Eye (tissue), 1 donor: ENCODE data around the gene CDK9.
A peak's percentile ranks its signal among the peaks of the same experiment; 100 is the strongest.

Experiments
- DNase-seq: peaks from one replicate; pipeline ENCODE4 v3.0.0-alpha.2; 2015

CDK9 gene

DNA sequence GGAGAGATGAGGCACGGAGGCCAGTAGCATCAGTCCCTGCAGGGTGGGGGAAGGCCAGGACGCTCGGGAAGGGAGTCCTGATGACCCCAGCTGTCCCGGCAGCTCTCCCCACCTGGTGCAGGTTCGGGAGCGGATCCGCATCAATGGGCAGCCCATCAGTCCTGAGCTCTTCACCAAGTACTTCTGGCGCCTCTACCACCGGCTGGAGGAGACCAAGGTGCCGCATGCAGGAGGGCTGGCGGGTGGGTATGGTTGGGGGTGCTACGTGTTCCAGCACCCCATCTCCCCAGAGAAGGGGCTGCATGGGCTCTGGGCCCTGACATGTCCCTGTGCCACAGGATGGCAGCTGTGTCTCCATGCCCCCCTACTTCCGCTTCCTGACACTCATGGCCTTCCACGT is 21.0 kb downstream of the CDK9 start:
- DNase-seq = no peak

DNA sequence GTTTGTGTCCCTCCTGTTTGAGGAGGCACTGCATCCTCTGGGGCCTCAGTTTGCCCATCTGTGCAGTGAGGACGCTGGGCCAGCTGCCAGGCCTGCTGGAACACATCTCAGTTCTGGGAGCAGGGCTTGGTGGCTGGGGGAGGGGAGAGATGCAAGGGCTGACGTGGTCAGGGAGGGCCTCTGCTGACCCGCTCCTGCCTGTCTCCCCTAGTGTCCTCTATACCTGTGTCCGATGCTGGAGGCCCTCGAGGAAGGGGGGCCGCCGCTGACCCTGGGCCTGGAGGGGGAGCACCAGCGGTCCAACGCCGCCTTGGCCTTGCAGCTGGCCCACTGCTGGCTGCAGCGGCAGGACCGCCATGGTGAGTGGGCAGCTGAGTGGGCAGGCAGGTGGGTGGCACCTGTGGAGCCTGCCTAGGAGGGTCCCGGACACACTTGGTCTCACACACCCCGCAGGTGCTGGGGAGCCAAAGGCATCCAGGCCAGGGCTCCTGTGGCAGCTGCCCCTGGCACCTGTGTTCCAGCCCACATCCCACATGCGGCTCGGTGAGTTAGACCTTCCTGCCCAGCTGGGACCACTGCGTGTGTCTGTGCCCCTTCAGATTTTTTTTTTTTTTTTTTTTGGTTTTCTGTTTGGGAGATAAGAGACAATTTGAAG is 22.6 kb downstream of the CDK9 start:
- DNase-seq = no peak

DNA sequence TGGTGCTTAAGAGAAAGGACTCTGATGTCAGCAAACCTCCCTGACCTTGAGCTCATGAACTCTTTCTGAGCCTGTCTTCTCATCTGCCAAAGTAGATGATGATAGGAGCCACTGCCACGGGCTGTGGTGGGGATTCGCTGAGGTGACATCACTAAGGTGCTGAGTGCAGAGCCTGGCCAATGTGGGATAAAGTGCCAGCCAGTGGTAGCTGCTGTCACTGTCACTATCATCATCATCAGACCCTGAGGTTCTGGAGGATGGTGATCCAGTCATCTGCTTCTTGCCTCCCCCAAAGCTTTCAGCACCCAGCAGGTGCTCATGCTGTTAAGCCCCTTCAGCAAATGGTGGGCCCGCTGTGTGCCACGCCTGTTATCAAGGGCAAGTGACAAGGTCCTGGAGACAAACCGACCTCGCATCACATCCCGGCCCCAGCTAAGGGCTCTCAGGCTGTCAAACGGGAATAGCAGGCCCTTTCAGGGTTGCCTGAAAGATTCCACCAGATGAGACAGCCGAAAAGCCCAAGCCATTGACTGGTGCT is 23.2 kb downstream of the CDK9 start:
- DNase-seq = no peak

DNA sequence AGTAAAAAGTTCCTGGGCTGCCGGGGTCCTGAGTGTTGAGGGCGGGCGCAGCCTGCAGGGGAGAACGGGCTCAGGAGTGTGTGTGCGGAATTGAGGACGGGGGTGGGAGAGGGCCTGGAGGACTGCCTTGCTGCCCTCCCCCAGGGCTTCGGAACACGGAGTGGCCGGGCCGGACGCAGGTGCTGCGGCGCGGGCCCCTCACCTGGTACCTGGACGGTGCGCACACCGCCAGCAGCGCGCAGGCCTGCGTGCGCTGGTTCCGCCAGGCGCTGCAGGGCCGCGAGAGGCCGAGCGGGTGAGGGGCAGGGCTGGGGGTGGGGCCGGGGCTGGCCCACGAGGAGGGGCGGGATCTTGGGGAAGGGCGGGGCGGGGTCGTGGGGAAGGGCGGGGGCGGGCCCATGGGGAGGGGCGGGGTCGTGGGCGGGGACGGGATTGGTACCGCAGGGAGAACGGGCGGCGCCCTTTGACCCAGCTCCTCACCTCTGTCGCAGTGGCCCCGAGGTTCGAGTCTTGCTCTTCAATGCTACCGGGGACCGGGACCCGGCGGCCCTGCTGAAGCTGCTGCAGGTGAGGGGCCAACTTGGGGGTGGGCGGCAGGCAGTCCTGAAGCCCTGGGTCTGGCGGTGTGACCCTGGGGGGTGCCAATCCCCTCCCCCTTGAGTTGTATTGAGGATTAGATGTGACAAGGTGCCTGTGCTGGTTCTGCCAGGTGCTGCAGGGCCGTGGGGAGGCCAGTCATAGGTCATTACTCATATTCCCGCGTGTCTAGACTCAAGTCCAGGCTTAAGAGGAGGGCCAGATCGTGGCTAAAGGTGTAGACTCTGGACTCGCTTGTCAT is 23.9 kb downstream of the CDK9 start:
- peak; percentile 61 for DNase-seq

DNA sequence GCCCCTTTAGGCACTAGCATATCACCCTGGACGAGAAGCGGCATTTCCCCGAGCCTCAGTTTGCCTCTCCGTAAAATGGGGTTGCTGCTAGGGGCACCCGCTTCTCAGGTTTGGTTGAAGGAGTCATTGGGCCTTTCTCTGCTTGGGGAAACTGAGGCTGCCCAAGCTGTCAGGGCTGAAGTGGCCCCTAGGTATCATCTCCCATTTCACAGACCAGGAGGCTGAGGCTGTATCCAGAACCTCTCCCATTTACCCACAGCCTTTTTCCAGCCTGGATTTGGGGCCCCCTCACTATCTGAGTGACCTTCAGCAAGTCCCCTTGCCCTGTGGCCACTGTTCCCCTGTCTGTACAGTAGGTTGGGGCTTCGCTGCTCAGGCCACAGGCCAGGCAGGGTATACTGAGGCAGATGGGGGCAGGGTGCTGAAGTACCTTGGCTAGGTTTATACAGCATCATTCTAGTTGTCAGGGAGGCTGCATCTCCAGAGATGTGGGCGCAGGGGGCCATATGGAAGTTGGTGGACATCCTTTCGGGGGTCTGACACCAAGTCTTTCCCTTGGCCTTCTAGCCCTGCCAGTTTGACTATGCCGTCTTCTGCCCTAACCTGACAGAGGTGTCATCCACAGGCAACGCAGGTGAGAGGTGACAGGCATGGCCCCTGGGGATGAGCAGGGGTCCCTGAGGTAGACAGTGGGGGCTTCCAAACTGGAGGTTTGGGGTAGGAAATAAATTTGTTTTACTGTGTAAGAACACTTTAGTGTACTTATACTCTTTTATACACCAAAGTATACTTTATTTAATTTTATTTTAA is 24.7 kb downstream of the CDK9 start:
- DNase-seq = no peak

DNA sequence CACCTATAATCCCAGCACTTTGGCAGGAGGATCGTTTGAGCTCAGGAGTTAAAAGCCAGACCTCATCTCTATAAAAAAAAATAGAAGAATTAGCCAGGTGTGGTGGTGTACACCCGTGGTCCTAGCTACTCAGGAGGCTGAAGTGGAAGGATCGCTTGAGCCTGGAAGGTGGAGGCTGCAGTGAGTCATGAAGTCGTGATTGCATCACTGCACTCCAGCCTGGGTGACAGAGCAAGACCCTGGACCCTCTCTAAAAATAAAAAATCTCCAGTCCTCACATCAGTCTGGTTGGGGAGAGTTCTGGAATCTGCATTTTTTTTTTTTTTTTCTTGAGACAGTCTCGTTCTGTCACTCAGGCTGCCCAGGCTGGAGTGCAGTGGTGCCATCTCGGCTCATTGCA is 26.2 kb downstream of the CDK9 start:
- DNase-seq = no peak

DNA sequence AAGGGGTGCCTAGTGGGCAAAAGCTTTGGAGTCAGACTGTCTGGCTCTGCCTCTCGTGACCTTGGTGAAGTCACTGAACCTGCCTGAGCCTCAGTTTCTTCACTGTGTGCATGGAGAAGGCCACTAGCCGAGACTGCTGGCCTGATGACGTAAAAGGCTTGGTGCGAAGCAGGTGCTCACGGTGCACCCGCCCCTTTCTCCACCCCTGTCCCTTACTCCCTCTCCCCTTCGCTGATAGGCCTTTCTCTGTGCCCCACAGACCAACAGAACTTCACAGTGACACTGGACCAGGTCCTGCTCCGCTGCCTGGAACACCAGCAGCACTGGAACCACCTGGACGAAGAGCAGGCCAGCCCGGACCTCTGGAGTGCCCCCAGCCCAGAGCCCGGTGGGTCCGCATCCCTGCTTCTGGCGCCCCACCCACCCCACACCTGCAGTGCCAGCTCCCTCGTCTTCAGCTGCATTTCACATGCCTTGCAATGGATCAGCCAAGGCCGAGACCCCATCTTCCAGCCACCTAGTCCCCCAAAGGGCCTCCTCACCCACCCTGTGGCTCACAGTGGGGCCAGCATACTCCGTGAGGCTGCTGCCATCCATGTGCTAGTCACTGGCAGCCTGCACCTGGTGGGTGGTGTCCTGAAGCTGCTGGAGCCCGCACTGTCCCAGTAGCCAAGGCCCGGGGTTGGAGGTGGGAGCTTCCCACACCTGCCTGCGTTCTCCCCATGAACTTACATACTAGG is 27.3 kb downstream of the CDK9 start:
- no peak for DNase-seq

DNA sequence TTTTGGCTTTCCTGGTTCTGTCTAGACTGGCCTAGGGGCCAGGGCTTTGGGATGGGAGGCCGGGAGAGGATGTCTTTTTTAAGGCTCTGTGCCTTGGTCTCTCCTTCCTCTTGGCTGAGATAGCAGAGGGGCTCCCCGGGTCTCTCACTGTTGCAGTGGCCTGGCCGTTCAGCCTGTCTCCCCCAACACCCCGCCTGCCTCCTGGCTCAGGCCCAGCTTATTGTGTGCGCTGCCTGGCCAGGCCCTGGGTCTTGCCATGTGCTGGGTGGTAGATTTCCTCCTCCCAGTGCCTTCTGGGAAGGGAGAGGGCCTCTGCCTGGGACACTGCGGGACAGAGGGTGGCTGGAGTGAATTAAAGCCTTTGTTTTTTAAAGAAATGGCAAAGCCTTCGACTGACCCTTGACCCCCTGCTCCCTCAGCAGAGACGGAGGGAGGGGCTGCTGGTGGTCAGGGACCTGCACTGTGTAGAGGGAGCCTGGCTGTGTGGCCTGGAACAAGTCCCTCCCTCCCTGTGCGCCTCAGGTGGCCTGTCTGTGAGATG is 27.9 kb downstream of the CDK9 start:
- DNase-seq = no peak

DNA sequence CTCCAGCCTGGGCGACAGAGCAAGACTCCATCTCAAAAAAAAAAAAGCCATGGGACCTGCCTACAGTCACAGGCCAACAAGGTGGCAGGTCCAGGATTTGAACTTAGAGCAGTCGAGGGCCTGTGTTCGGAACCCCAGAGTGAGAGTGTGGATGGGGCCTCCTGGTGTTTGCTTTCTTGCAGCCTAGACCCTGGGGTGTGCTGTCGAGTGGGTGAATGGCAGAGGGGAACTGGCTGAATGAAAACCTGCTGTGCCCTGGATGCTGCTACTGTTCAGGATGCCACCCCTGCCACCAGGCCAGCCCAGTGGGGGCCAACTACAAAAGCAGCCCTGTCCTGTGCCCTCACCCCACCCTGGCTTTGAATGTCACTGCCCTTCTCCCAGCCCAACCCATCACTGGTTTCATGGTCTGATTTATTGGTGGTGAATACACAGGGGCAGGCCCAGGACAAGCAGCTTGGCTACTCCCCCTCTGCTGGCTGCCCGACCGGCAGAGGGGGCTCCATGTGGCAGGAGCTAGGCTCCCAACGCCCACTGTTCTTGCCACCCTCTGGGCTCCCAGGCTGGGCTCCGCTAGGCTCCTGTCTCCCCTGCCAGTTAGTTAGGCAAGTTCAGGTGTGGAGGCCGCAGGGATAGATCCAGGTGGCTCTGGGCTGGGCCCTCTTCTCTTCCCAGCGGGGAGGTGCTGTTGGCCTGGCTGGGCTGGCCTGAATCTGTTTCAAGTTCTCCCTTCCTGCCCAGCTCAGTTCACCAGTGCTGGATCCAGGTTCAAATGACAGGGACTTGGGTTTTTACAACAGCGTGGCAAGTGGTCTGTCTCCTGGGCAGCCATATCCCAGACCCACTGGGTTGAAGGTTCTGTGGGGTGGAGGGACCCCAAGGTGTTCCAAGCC is 29.0 kb downstream of the CDK9 start:
- no peak for DNase-seq

DNA sequence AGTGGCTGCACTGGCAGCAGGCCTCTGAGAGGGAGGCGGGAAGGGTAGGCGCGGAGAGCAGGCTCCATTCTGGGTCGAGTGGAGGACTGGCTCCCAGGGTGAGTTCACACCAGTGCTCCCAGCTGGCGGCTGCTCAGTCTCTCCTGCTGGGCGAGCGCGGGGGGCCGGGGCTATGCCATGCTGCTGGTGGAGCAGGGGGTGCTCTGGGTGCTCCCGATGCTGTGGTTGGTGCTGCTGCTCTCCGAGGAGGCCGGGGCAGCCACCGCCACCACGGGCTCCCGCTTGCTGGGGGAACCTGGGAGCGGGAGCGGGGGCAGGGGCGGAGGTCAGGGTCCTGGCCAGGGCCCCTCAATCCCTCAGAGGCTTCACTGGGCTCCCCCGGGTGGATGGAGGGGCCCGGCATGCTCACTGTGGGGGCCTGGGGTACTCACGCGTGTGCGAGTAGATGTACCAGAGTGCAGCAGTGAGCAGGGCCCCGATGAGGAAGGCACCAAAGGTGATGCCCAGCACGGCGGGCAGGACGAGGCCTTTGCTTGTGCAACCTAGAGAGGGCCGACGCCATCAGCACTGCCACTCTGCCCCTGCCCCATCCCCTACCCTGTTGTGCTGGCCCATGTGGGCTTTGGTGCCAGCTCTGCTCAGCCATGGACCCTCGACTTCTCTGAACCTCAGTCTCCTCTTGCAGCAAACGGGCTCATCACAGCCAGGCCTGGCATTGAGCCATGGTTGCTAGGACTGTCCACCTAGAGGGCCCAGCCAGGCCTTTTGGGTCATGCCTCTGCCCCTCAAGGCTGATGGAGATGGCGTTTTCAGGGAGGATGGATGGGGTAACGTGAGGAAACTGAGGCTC is 29.9 kb downstream of the CDK9 start:
- no peak for DNase-seq

DNA sequence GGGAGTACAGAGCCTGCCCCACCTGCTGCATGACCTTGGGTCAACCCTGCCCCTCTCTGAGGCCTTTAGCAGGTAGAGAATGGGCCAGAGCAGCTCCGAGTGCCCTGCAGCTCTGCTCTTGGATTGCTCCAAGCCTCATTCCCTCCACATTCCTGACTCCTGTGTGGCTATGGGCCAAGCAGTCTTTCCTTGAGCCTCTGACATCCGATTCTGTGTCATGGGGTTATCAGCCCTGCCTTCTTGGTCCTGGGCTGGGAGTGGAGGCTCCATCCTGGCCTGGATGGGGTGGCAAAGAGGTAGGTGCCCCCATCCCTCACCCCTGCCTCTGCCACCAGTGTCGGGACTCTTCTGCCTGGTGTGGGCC is 30.5 kb downstream of the CDK9 start:
- no peak for DNase-seq

DNA sequence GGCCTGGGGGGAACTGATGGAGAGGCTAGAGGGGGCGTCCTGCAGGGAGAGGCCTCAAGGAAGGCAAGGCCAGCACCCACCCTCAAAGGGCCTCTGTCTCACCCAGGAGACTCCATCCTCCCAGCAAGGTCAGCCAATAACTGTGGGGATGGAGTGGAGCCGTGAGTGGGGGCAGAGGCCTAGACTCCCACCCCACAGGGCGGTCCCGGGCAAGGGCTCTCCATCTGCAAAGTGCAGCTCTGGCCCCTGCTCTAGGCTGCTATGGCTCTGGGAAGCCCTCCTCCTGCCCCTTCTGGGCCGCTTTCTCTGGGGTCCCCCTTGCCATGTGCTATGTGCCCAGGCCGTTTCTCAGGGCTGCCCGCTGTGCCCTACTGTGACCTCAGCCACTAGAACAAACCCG is 30.9 kb downstream of the CDK9 start:
- no peak for DNase-seq

DNA sequence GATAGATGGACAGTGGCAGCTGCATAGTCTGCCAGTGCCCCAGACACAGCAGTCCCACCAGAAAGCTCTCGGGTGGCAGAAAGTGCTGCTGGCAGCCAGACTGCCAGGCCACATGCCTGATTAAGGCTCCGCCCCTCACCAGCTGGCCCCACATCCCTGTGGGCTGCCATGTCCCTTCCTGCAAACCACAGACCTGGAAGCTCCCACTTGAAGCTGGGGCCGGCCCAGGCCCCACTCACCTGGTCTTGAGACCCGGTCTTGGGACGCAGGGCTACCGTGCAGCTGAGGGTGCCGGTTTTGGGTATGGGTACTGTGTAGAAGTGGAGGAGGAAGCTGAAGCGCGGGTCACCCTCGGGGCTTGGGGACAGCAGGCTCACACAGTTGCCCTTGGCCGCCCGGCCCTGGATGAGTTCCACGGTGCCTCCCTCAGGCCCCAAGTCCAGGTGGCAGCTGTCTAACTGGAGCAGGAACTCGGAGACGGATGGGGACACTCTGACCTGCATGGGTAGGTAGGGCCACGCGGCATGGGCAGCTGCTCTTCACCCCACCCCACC is 32.1 kb downstream of the CDK9 start:
- DNase-seq = no peak

DNA sequence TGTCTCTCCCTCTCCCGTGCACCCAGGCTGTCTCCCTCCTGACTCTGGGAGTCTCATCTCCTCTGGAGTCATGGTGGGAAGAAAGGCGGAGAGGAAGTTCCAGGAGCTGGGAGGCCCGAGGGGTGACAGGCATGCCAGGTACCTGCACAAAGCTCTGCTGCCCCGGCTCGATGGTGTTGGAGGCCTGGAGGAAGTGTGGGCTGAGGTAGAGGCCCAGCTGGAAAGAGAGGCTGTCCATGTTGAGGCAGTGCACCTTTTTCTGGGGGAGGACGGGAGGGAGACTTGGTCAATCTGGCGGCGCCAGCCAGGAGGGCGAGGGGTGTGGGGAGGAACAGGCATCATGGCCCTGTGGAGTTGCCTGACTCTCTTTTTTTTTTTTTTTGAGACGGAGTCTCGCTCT is 32.7 kb downstream of the CDK9 start:
- DNase-seq = no peak

DNA sequence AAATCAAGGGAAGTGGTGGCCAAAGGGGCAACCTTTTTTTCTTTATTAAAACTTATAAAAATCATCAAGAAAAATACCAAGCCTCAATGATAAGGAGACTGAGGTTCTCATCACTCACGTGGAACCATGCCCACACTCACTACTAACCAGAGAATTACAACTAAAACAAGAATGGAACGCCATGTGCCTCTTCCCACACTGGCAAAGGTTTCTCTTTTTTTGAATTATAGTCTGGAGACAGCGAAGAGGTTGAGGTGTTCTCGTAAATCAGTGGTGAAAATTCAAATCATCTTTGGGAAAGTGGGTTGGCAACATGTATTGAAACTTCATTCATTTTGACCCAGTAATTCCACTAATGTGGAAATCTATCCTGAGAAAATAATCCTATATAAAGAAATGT is 36.3 kb downstream of the CDK9 start:
- DNase-seq = no peak

DNA sequence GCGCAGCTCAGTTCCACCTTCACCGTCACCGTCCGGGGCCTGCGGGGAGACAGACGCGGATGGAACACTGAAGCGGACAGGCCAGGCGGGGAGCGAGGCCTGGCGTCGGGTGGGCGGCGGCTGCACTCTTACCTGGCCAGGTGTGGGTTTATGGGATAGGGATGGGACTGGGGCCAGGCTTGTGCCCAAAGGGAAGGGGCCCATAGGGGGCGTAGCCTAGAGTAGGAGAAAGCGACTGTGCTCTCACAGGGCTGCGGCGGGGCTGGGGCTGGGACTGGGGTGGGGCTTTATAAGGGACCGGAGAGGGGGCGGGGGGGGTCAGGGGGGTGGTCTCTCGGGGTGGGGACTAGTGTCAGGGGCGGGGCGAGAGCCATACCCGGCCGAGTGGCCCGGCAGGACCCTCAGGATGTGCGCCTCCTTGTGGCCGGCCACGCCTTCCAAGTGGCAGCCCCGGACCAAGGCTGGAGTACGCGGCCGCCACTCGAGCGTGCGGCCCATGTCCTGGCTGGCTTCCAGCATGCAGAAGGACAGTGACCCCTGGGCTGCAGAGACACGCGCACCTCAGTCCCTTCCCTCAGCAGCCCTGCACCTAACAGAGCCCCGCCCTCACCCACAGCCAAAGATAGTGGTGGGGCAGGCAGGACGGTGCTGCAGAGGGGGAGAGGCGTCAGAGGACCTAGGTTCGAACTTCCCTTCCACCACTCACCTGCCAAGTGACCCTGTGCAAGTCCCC is 39.7 kb downstream of the CDK9 start:
- DNase-seq = peak; percentile 72

DNA sequence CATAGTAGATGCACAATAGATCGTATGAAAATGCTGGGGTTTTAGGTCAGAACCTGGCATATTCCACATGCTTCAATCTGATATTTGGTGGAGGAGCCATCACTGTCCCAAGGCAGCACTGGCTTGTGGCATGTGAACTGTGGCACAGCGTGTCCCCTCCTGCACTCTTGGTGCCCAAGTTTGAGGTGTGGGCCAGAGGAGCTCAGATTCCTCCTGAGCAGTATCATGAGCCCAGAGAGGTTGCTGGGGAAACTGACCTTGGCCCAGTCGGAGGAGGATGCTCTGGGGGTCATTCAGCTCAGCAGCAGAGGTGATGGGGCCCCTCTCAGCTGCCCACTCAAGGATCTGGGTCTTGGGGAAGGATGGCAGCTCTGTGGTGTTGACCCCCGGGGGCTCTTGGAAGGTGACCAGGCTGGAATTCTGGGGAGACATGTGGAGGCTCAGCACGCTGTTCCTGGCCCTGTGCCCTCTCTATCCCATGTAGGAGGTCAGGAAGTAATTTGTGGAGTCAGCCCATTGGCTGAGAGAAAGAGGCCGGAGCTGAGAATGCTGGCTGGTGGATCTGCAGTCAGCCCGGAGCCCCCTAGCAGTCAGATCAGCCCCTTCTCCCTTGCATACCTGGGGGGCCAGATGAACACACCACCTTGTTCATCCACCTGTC is 40.5 kb downstream of the CDK9 start:
- no peak for DNase-seq

DNA sequence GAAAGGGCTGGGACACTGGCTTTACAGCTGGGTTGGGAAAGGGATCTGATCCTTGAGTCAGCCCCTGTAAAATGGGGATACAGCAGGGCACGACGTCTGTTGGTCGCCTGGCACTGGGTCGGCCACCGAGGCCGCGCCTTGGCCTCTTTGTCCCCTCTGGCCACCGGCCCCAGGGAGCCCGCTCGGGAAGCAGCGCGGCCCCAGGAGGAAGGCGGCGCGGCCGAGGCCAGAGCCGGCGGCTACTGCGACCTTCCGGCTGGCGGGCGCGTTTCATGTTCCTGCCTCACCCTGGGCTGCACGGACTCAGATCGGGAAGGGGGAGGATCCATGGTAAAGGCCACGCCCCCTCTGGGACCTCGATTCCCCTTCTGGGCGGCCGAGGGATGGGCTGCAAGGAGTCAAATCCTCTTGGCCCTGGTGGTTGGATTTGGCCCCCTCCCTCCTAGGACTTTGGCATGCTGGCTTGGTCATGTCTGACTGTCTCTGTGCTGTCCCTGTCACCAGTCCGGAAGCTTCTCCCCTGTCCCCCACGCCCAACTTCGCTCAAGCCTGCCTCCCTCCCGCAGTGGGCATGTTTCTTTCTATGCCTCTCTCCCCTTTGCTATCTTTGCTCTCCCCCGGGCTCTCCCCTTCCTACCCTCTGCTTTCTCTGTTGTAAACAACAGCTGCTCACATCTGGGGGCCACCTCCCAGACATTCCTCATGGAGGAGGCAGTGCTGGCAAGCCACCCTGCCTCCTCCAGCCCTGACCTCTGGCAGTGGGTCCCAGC is 42.6 kb downstream of the CDK9 start:
- peak; percentile 86 for DNase-seq
